Transverse colon (tissue), 4 donors: Measurements from ENCODE around the gene PDE2A.

ENCODE experiments used
- CTCF ChIP-seq, 5 experiments: fragments of 200-600 bp in 3 of 5; fragments of 450-650 bp in 2 of 5; sonication (generic) in 3 of 5; IDR thresholded peaks; 1 replicate in 2 of 5; 2 replicates in 3 of 5; pipeline ENCODE4 v1.5.1; 2016 to 2017; ENCODE audit warnings: antibody characterized with exemption in 5 of 5, inconsistent platforms in 3 of 5, mild to moderate bottlenecking in 2 of 5, moderate library complexity in 1 of 5
- EP300 ChIP-seq: sonication (generic); formaldehyde crosslinking; IDR thresholded peaks from one replicate; pipeline ENCODE4 v1.6.1; 2017; ENCODE audit warnings: antibody characterized with exemption, low read depth
- POLR2A ChIP-seq: fragments of 450-650 bp; IDR thresholded peaks from one replicate; pipeline ENCODE4 v1.6.1; 2016; ENCODE audit warnings: antibody characterized with exemption, mild to moderate bottlenecking, moderate library complexity
- POLR2AphosphoS5 ChIP-seq, 3 donors: sonication (generic); formaldehyde crosslinking; IDR thresholded peaks; one replicate each; pipeline ENCODE4 v1.6.1; 2016; ENCODE audit warnings: antibody characterized with exemption in 3 of 3

GRCh38 chr11:72655896-72656464 is 18.2 kb downstream of the PDE2A start:
- TF ChIP-seq CTCF (IDR thresholded peaks at IDR 0.05) (no peak), EP300 (no peak), POLR2A (no peak), POLR2AphosphoS5 (IDR thresholded peaks at IDR 0.05) (no peak)
